T-helper 1 cell treated with Interleukin-12 subunit alpha and Interleukin-12 subunit beta and Interleukin-4 antibody, amounts not matched to agents 30 ng/mL and 1 ng/mL, for 36 hours (primary cell): Measurements from ENCODE around the gene FUT3. TPM values are rescaled to one million over a fixed set of nuclear protein-coding genes. Genes with fewer than 3 reads are reported as not detected.
"Not testable (repeated sequence)": the region's sequence is repeated elsewhere in the genome, so short reads cannot be mapped to it uniquely, and the experiment has no call there.

Experiments
- intact Hi-C: fragments of 100-400 bp; cut with micrococcal nuclease; formaldehyde crosslinking; loops from one replicate; pipeline ENCODE4 v1.15.1; 2024
- total RNA-seq: library from RNA; stranded (reverse); gene quantifications from 2 replicates; pipeline ENCODE4 v1.2.3, GENCODE V29; 2022

The FUT3 gene
- total RNA-seq, 1 donor from 2014 or later: not detected

- intact Hi-C loops: no loop called here
Observed at GRCh38 chr19:5882421-5882968, 31.2 kb upstream of the FUT3 start.

- intact Hi-C loops: no loop called here
Observed at GRCh38 chr19:5881543-5882299, 30.5 kb upstream of the FUT3 start.

GRCh38 chr19:5880604-5881078 lies 29.4 kb upstream of the FUT3 start:
- intact Hi-C loops: no loop called here

GRCh38 chr19:5880196-5880595 lies 28.9 kb upstream of the FUT3 start:
- intact Hi-C loops: no loop called here

- intact Hi-C loops: no loop called here
Observed at GRCh38 chr19:5877882-5878281, 26.6 kb upstream of the FUT3 start.

- intact Hi-C loops: no loop called here
Observed at GRCh38 chr19:5877427-5877826, 26.2 kb upstream of the FUT3 start.

GRCh38 chr19:5874496-5874895 lies 23.2 kb upstream of the FUT3 start:
- intact Hi-C loops: not testable (repeated sequence)

GRCh38 chr19:5873617-5874199 lies 22.5 kb upstream of the FUT3 start:
- intact Hi-C loops: no loop called here

- intact Hi-C loops: no loop called here
Observed at GRCh38 chr19:5870986-5871394, 19.7 kb upstream of the FUT3 start.

GRCh38 chr19:5867201-5868136 lies 16.2 kb upstream of the FUT3 start:
- intact Hi-C loops: no loop called here

- intact Hi-C loops: no loop called here
Observed at GRCh38 chr19:5865772-5866171, 14.5 kb upstream of the FUT3 start.

- intact Hi-C loops: no loop called here
Observed at GRCh38 chr19:5864725-5865486, 13.7 kb upstream of the FUT3 start.

- intact Hi-C loops: no loop called here
Observed at GRCh38 chr19:5864013-5864720, 12.9 kb upstream of the FUT3 start.

GRCh38 chr19:5863030-5863665 lies 11.9 kb upstream of the FUT3 start:
- intact Hi-C loops: no loop called here

GRCh38 chr19:5857203-5858081 lies 6.2 kb upstream of the FUT3 start:
- intact Hi-C loops: no loop called here

- intact Hi-C loops: not testable (repeated sequence)
Observed at GRCh38 chr19:5855151-5855550, 3.9 kb upstream of the FUT3 start.

- intact Hi-C loops: not testable (repeated sequence)
Observed at GRCh38 chr19:5854121-5854520, 2.9 kb upstream of the FUT3 start.

- intact Hi-C loops: no loop called here
Observed at GRCh38 chr19:5850743-5851293, 431 bp downstream of the FUT3 start.
